HG03045 (cell line): ENCODE results near the gene TANGO2.

Source experiments
- ATAC-seq: cut with Tn5 transposase; IDR thresholded peaks from one replicate; pipeline ENCODE4 v1.9.1; 2021; ENCODE audit warnings: mild to moderate bottlenecking, moderate library complexity; ENCODE audit not compliant: unreplicated experiment

The TANGO2 gene

GRCh38 chr22:20113551-20114310 lies 92.8 kb downstream of the TANGO2 start:
- no peak for ATAC-seq

GRCh38 chr22:20114506-20115475 lies 93.9 kb downstream of the TANGO2 start:
- no peak for ATAC-seq

GRCh38 chr22:20115691-20116375 lies 94.9 kb downstream of the TANGO2 start, which contains the start of gene RANBP1:
RANBP1 (plus strand) TSS chr22:20116104; CDS start chr22:20116185, 81 bp downstream.
- no peak for ATAC-seq

GRCh38 chr22:20116376-20116950 lies 95.6 kb downstream of the TANGO2 start:
- no peak for ATAC-seq
